ENCODE results near the gene ATP10A.

- TF ChIP-seq CTCF (IDR thresholded peaks at IDR 0.05; ENCODE audit: low read length) (no peak), EZH2 (optimal IDR thresholded peaks at IDR 0.05; ENCODE audit: low read depth, low read length) (no peak)
Measured at GRCh38 chr15:25768271-25768670, 94.9 kb downstream of the ATP10A start.

All from MM.1S (cell line).